GM18858 (cell line): ENCODE data around the gene BCAR3.
"Not testable (repeated sequence)": the region's sequence is repeated elsewhere in the genome, so short reads cannot be mapped to it uniquely, and the experiment has no call there.

Experiments
- ATAC-seq: cut with Tn5 transposase; IDR thresholded peaks from one replicate; pipeline ENCODE4 v1.9.1; 2021; ENCODE audit not compliant: unreplicated experiment

The BCAR3 gene

GRCh38 chr1:93670141-93670540 is 11.5 kb downstream of the BCAR3 start:
- ATAC-seq, result no peak

- ATAC-seq, result no peak
Measured at GRCh38 chr1:93669369-93669768, 12.3 kb downstream of the BCAR3 start.

GRCh38 chr1:93668951-93669350 is 12.7 kb downstream of the BCAR3 start:
- no peak for ATAC-seq

GRCh38 chr1:93668121-93668520 is 13.5 kb downstream of the BCAR3 start:
- no peak for ATAC-seq

GRCh38 chr1:93667642-93668041 is 14.0 kb downstream of the BCAR3 start:
- ATAC-seq, result no peak

GRCh38 chr1:93666613-93667384 is 14.8 kb downstream of the BCAR3 start:
- no peak for ATAC-seq

GRCh38 chr1:93665015-93665414 is 16.6 kb downstream of the BCAR3 start:
- ATAC-seq, result no peak

- no peak for ATAC-seq
Measured at GRCh38 chr1:93663208-93663614, 18.4 kb downstream of the BCAR3 start.

- ATAC-seq, result no peak
Measured at GRCh38 chr1:93662481-93663207, 19.0 kb downstream of the BCAR3 start.

GRCh38 chr1:93661829-93662474 is 19.7 kb downstream of the BCAR3 start:
- ATAC-seq, result peak; percentile 53

GRCh38 chr1:93661341-93661740 is 20.3 kb downstream of the BCAR3 start:
- ATAC-seq, result not testable (repeated sequence)

GRCh38 chr1:93659822-93660503 is 21.7 kb downstream of the BCAR3 start:
- no peak for ATAC-seq

- no peak for ATAC-seq
Measured at GRCh38 chr1:93658188-93658587, 23.4 kb downstream of the BCAR3 start.

- ATAC-seq, result no peak
Measured at GRCh38 chr1:93656491-93656890, 25.1 kb downstream of the BCAR3 start.

- no peak for ATAC-seq
Measured at GRCh38 chr1:93653656-93654055, 28.0 kb downstream of the BCAR3 start.

- no peak for ATAC-seq
Measured at GRCh38 chr1:93652323-93652949, 29.2 kb downstream of the BCAR3 start.

GRCh38 chr1:93651695-93652094 is 29.9 kb downstream of the BCAR3 start:
- ATAC-seq, result no peak

GRCh38 chr1:93650159-93650558 is 31.5 kb downstream of the BCAR3 start:
- not testable (repeated sequence) for ATAC-seq

- ATAC-seq, result no peak
Measured at GRCh38 chr1:93649231-93649630, 32.4 kb downstream of the BCAR3 start.

GRCh38 chr1:93648656-93649055 is 33.0 kb downstream of the BCAR3 start:
- no peak for ATAC-seq

GRCh38 chr1:93641527-93641926 is 40.1 kb downstream of the BCAR3 start:
- no peak for ATAC-seq
